ENCODE measurements around the gene ZNF135. TPM values are rescaled to one million over a fixed set of nuclear protein-coding genes. Genes with fewer than 3 reads are reported as not detected.

Gene ZNF135
- total and polyA plus RNA-seq, 10 of the 15 experiments (the other 5 are each of a cell fraction or from before 2014, with no cell fraction given): 0.04 TPM; not detected in 9

GRCh38 chr19:58097349-58097748 lies 38.3 kb downstream of the ZNF135 start:
- H2AFZ ChIP-seq (ENCODE audit: control insufficient read depth, low read depth, low read length): no peak overlapping the region
- in situ Hi-C loops (cut with MboI): no loop called here
- no TSS peak for BruUV-seq (replicated peaks)
- no peak overlapping the region for H3K9ac ChIP-seq (ENCODE audit: control insufficient read depth, insufficient read depth, low read length)
- no peak for DNase-seq (ENCODE audit: low read depth, low spot score)
- CTCF ChIA-PET: no interaction called here
- no peaks in the 10 kb centered on the region for H3K4me1 ChIP-seq (ENCODE audit: control insufficient read depth, insufficient read depth, low read length)
- POLR2A ChIA-PET: no interaction called here
- 70% methylated on average over 5 of the region's 8 CpGs for WGBS (ENCODE audit: insufficient coverage, insufficient replicate concordance, low lambda C conversion rate, missing lambda C conversion rate)
- no peak for ATAC-seq
- TF ChIP-seq NR2C2 (IDR thresholded peaks at IDR 0.05; ENCODE audit: borderline replicate concordance, control insufficient read depth, insufficient read length, low read depth) (no peak), RFX5 (IDR thresholded peaks at IDR 0.05; ENCODE audit: low read depth, low read length) (no peak), DPF2 (IDR thresholded peaks at IDR 0.05) (no peak), SIN3A (IDR thresholded peaks at IDR 0.05; ENCODE audit: low read depth, low read length) (no peak), SMAD1 (IDR thresholded peaks at IDR 0.05; ENCODE audit: low read depth, partially characterized antibody) (no peak), NFXL1 (IDR thresholded peaks at IDR 0.05; ENCODE audit: borderline replicate concordance) (no peak), ZBTB4 (CRISPR knock-in tag; IDR thresholded peaks at IDR 0.05) (no peak), EP300 (IDR thresholded peaks at IDR 0.05; ENCODE audit: borderline replicate concordance in 1 of 2, control insufficient read depth in 1 of 2, low read depth in 2 of 2, low read length in 2 of 2) (no peak), HDGF (IDR thresholded peaks at IDR 0.05) (no peak), RAD21 (IDR thresholded peaks at IDR 0.05; ENCODE audit: insufficient read depth, low read depth, low read length) (no peak), HCFC1 (IDR thresholded peaks at IDR 0.05; ENCODE audit: low read length) (no peak), IRF5 (IDR thresholded peaks at IDR 0.05; ENCODE audit: borderline replicate concordance) (no peak), NFIC (IDR thresholded peaks at IDR 0.05; ENCODE audit: low read depth, low read length) (no peak), RELA (IDR thresholded peaks at IDR 0.05; ENCODE audit: borderline replicate concordance, partially characterized antibody) (no peak), PML (IDR thresholded peaks at IDR 0.05; ENCODE audit: low read length) (no peak), RELB (IDR thresholded peaks at IDR 0.05; ENCODE audit: low read depth) (no peak), RBBP5 (conservative IDR thresholded peaks at IDR 0.05) (no peak), SREBF2 (IDR thresholded peaks at IDR 0.05; ENCODE audit: low read length) (no peak), HDAC2 (IDR thresholded peaks at IDR 0.05) (no peak), RCOR1 (conservative IDR thresholded peaks at IDR 0.05; ENCODE audit: low read depth, low read length) (no peak)
- H3K27ac ChIP-seq (ENCODE audit: control insufficient read depth, insufficient read depth): no peak overlapping the region
- H3K9me3 ChIP-seq (replicated peaks; ENCODE audit: control insufficient read depth, insufficient read depth, low read length): peaks cover 13% of the 10 kb centered on the region; the same call in 2 of the 3 replicates
- SMC1A ChIA-PET (ENCODE audit: uncharacterized antibody, unreplicated experiment): no interaction called here
- H3K27me3 ChIP-seq (replicated peaks in 1 of 2; ENCODE audit: control insufficient read depth in 2 of 2, insufficient read depth in 2 of 2, low read length in 1 of 2): no peaks in the 10 kb centered on the region
- no peaks in the 10 kb centered on the region for H3K79me2 ChIP-seq (ENCODE audit: control insufficient read depth, insufficient read depth, low read length)
- no peak overlapping the region for H3K4me3 ChIP-seq
- H4K20me1 ChIP-seq (ENCODE audit: control insufficient read depth, insufficient read depth): no peaks in the 10 kb centered on the region
- intact Hi-C loops (cut with micrococcal nuclease; ENCODE audit: unreplicated experiment): no loop called here
- H3K4me2 ChIP-seq (ENCODE audit: control insufficient read depth, insufficient read depth): no peak overlapping the region
- no peak for FAIRE-seq
- RAD21 ChIA-PET (ENCODE audit: unreplicated experiment): no interaction called here
- no peaks in the 10 kb centered on the region for H3K36me3 ChIP-seq (ENCODE audit: control insufficient read depth in 2 of 2, insufficient read depth in 2 of 2, low read length in 1 of 2)
